IPS DF 6.9 (cell line): Measurements from ENCODE around the gene WNT16.

ENCODE experiments used
- DNase-seq: peaks from one replicate; pipeline ENCODE4 v3.0.0-alpha.2; 2013; ENCODE audit warnings: low read depth, low spot score
- H3K27ac ChIP-seq: one replicate; pipeline ENCODE4 v1.5.1; 2013; ENCODE audit warnings: low read length, control low read depth
- H3K27me3 ChIP-seq: 2 replicates; pipeline ENCODE4 v1.6.1; 2013; ENCODE audit warnings: mild to moderate bottlenecking, low read length; ENCODE audit not compliant: control insufficient read depth, insufficient read depth
- H3K36me3 ChIP-seq: 2 replicates; pipeline ENCODE4 v1.6.1; 2013; ENCODE audit warnings: low read length; ENCODE audit not compliant: control insufficient read depth, insufficient read depth
- H3K4me1 ChIP-seq: 2 replicates; pipeline ENCODE4 v1.6.1; 2013; ENCODE audit warnings: low read length; ENCODE audit not compliant: control insufficient read depth, insufficient read depth
- H3K4me3 ChIP-seq: 2 replicates; pipeline ENCODE4 v1.5.1; 2013; ENCODE audit warnings: mild to moderate bottlenecking, low read length
- H3K9me3 ChIP-seq: 2 replicates; pipeline ENCODE4 v1.6.1; 2013; ENCODE audit warnings: low read length, inconsistent platforms; ENCODE audit not compliant: control insufficient read depth, insufficient read depth
- WGBS: extraction: QIAGEN DNeasy Blood & Tissue Kit; methylation state at CpG from one replicate; pipeline ENCODE4 v1.1.7; 2013; ENCODE audit warnings: mixed read lengths, missing lambda C conversion rate; ENCODE audit not compliant: insufficient read length, insufficient coverage; 5-methylcytosine and 5-hydroxymethylcytosine counted together

Gene WNT16

DNA sequence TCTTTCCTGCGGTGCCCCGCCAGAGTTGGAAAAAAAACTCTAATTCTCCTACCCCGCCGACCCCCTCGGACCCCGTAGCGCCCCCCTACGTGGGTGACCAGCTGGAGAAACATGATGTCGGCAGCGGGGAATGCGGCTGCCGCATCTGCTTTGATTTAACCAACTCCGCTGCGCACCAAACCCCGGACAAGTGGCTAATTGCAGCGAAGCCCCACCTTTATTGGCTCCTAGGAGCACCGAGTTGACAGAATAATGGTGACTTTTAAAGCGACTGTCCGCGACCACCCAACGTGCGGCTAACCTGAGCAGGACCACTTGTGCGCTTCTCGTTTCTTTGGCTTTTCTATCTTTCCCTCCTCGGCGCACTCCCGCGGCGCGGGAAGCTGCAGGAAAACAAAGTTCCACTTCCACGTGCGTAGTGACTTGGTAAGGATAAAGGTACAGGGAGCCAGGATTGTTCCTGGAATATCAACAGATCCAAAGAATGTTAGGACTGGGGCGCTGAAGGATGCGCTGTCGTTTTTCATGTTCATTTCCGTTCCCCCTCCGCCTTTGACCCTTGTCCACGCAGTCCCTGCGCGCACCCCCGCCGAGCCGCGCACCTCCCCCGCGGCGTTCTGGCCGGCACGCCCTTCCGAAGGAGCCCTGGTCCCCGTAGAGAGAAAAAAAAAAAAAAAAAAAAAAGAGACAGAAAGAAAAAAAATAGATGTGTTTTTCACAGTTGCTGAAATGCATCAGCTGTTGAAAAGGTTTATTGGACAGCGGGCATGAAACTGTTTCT lies 1.4 kb downstream of the WNT16 start:
- H3K36me3 ChIP-seq, result no peaks in the 10 kb centered on the region
- no peak for DNase-seq
- no CpG with 5 or more reads among the region's 52 CpGs for WGBS
- H3K27me3 ChIP-seq, result peaks cover 7% of the 10 kb centered on the region; the same call in 1 of the 2 replicates
- no peak overlapping the region for H3K27ac ChIP-seq
- H3K9me3 ChIP-seq, result no peaks in the 10 kb centered on the region
- peak overlapping the region; percentile 46; the same call in 1 of the 2 replicates for H3K4me3 ChIP-seq
- no peaks in the 10 kb centered on the region for H3K4me1 ChIP-seq

DNA sequence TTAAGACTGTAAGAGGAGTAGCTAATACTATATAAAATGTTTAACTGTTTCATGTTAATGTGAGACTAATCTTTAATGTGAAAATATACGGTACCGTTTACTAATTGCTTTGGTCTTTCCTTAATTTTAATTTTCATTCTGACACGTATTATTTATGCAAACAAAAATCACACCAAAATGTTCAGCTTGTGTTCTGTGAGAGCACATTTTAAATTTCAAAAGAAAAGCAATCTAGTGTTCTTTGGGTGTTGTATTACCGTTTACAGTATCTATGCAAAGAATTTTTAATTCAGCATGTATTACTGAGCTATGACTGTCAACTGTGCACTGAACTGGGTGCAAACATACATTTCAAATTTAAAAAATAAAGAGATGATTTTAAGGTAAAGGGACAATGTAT lies 2.2 kb downstream of the WNT16 start:
- Histone ChIP-seq H3K9me3 (no peaks in the 10 kb centered on the region), H3K27ac (no peak overlapping the region), H3K4me3 (no peak overlapping the region), H3K4me1 (no peaks in the 10 kb centered on the region), H3K36me3 (no peaks in the 10 kb centered on the region), H3K27me3 (peaks cover 7% of the 10 kb centered on the region; the same call in 1 of the 2 replicates)
- WGBS, result no CpG with 5 or more reads among the region's 4 CpGs
- no peak for DNase-seq

DNA sequence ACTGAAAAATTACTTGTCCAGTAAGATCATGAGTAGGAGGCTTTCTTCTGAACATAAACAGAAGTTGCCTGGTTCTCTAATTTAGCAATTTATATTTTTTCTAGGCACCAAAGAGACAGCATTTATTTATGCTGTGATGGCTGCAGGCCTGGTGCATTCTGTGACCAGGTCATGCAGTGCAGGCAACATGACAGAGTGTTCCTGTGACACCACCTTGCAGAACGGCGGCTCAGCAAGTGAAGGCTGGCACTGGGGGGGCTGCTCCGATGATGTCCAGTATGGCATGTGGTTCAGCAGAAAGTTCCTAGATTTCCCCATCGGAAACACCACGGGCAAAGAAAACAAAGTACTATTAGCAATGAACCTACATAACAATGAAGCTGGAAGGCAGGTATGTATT lies 2.8 kb downstream of the WNT16 start:
- Histone ChIP-seq H3K4me1 (no peaks in the 10 kb centered on the region), H3K4me3 (no peak overlapping the region), H3K27me3 (peaks cover 7% of the 10 kb centered on the region; the same call in 1 of the 2 replicates), H3K36me3 (no peaks in the 10 kb centered on the region), H3K27ac (no peak overlapping the region), H3K9me3 (no peaks in the 10 kb centered on the region)
- WGBS, result no CpG with 5 or more reads among the region's 5 CpGs
- no peak for DNase-seq

DNA sequence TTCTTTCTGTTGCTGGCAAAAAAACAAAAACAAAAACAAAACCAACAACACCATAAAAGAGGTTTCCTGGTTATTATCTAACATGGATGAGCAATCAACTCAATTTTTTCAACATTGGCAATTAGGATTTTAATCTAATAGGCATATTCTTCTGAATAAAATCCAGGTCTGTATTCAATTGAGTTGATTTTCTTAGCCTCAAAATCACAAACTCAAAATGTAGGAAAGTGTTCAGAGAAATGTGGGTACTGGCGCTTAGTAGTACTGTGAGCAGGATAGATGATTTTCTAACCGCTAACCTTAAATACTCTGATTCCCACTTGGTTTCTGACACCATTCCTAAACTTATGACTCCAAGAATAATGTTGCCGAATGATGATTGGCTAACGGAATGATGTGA lies 5.6 kb downstream of the WNT16 start:
- WGBS, result no CpG with 5 or more reads among the region's 4 CpGs
- Histone ChIP-seq H3K4me1 (no peaks in the 10 kb centered on the region), H3K27ac (no peak overlapping the region), H3K36me3 (no peaks in the 10 kb centered on the region), H3K4me3 (no peak overlapping the region), H3K27me3 (peaks cover 5% of the 10 kb centered on the region; the same call in 1 of the 2 replicates), H3K9me3 (no peaks in the 10 kb centered on the region)
- DNase-seq, result no peak

DNA sequence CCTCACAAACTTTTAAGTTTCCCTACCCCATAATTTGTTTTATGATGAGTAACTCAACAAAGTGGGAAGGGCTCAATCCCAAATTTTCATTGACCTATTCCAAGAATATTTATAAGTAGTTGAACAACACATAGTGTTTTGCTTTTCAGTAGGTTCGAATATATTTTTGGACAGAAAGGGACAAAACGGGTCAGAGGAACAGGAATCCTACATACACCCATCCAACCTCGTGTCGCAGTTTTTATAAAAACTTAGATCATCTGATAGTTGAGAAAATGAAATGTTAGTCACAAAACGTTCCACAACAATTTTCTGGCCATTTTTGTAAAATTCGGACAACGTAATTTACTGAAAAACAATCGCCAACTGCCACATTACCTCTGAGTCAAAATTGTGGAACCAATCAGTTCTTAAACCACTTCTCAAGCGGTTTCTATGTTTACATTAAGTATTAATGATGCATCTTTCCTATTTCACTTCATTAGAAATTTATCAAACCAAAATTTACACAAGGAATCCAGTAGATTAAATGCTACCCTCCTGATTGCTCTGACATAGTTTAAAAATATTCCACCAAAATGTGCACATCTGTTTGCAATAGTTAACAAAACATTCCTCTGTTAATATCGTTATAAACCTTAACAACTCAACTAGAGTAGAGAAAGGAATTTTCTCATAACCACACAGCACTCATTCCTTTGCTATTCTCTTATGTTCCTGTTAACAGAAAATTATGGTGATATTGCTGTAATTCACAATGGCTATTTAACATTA lies 6.3 kb downstream of the WNT16 start:
- WGBS, result 100% methylated on average over 1 of the region's 10 CpGs
- Histone ChIP-seq H3K4me1 (no peaks in the 10 kb centered on the region), H3K36me3 (no peaks in the 10 kb centered on the region), H3K27me3 (peaks cover 3% of the 10 kb centered on the region; the same call in 1 of the 2 replicates), H3K9me3 (no peaks in the 10 kb centered on the region), H3K27ac (no peak overlapping the region), H3K4me3 (no peak overlapping the region)
- no peak for DNase-seq

DNA sequence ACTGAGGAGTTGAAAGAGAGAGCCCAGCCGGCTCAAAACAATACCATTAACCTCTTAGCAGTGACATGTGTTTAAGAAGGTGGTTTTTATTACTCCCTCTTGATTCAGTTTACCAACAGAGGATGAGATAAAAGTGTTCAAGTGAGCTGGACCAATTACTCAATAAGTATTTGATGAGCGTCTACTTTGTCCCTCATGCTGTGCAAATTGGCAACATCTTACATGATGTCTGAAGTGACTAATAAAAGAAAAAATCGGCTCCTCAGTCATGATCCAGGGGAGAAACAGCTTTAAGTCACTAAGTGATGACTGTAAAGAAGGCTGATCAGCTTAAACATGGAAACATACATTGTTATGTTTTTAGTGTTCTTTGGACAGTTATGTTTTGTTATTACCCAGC lies 7.8 kb downstream of the WNT16 start:
- Histone ChIP-seq H3K36me3 (no peaks in the 10 kb centered on the region), H3K27me3 (no peaks in the 10 kb centered on the region), H3K4me1 (no peaks in the 10 kb centered on the region), H3K4me3 (no peak overlapping the region), H3K27ac (no peak overlapping the region), H3K9me3 (no peaks in the 10 kb centered on the region)
- no CpG with 5 or more reads among the region's 3 CpGs for WGBS
- DNase-seq, result no peak

DNA sequence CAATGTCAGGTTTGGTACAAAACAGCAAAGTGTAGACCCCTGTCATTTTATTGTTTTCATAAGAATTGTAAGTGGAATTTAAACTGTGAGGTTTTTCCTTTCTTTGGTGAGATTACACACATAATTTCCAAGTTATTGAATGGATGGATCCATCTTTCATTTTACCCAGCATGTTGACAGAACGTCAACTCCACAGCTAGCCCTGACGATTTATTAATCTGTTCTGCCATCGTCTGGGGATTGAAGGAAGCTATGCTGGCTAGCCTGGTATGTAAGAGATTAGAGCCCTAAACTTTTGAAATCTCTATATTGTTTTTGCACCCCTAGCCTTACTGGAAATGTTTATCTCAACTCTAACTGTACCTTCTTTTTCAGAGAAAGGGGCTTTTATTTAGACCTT lies 8.6 kb downstream of the WNT16 start:
- DNase-seq, result no peak

DNA sequence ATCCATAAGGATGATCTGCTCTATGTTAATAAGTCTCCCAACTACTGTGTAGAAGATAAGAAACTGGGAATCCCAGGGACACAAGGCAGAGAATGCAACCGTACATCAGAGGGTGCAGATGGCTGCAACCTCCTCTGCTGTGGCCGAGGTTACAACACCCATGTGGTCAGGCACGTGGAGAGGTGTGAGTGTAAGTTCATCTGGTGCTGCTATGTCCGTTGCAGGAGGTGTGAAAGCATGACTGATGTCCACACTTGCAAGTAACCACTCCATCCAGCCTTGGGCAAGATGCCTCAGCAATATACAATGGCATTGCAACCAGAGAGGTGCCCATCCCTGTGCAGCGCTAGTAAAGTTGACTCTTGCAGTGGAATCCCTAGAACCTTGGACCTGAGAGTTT lies 10.3 kb downstream of the WNT16 start:
- DNase-seq, result no peak
- Histone ChIP-seq H3K4me1 (no peaks in the 10 kb centered on the region), H3K4me3 (no peak overlapping the region), H3K27ac (no peak overlapping the region), H3K27me3 (no peaks in the 10 kb centered on the region), H3K36me3 (no peaks in the 10 kb centered on the region), H3K9me3 (no peaks in the 10 kb centered on the region)
- WGBS, result no CpG with 5 or more reads among the region's 5 CpGs

More for the DNA sequence above, 8.6 kb downstream of the WNT16 start:
- Histone ChIP-seq H3K9me3 (no peaks in the 10 kb centered on the region), H3K4me1 (no peaks in the 10 kb centered on the region), H3K27ac (no peak overlapping the region), H3K4me3 (no peak overlapping the region), H3K27me3 (no peaks in the 10 kb centered on the region), H3K36me3 (no peaks in the 10 kb centered on the region)
- WGBS, result no CpG with 5 or more reads among the region's 3 CpGs

DNA sequence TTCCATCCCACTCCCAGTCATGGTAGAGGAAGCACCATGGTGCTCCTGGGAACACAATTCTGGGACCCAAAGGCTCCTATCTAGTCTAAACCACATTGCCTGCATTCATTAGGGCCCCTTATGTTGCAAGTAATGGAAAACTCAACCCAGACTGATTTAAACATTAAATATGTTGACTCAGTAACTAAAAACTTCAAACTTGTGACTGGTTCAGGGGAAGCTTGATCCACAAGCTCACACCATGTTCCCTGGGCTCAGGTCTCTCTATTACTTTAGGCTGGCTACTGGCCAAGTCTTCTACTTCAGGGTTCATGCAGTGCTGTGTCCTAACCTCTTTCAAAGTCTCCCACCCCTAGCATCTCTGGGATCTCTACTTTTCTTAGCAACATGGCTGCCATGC lies 13.1 kb downstream of the WNT16 start:
- no peaks in the 10 kb centered on the region for H3K36me3 ChIP-seq
- no peak overlapping the region for H3K27ac ChIP-seq
- no peak for DNase-seq
- no peaks in the 10 kb centered on the region for H3K27me3 ChIP-seq
- no peaks in the 10 kb centered on the region for H3K4me1 ChIP-seq
- no peak overlapping the region for H3K4me3 ChIP-seq
- no peaks in the 10 kb centered on the region for H3K9me3 ChIP-seq

DNA sequence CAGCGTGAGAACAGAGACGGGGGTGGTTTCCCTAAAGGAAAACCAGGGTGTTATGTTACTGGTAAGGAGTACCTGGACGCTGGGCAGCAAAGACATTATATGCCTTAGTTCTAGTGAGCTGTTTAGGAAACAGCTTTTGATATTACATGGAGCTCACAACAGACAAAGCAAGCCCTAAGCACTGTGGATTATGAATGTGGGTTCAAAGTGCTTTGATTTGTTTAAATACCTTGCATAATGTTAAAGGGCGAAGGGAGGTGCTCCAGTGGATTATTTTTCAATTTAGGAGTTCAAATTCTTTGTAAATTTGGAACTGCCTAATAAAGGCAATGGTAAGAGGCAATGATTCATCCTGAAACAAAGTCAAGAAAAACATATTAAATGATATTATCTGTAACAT lies 13.8 kb downstream of the WNT16 start:
- no peak for DNase-seq
- no peaks in the 10 kb centered on the region for H3K9me3 ChIP-seq
- H3K27me3 ChIP-seq, result no peaks in the 10 kb centered on the region
- no peaks in the 10 kb centered on the region for H3K4me1 ChIP-seq
- H3K4me3 ChIP-seq, result no peak overlapping the region
- no peak overlapping the region for H3K27ac ChIP-seq
- 0 out of 2 replicates have a peak, but pooled peaks cover 2% of the 10 kb centered on the region for H3K36me3 ChIP-seq
- no CpG with 5 or more reads among the region's 4 CpGs for WGBS
